Activated T-cell treated with anti-CD3 and anti-CD28 coated beads for 1 hour (primary cell): Measurements from ENCODE around the gene FER.
"Not testable (repeated sequence)": the region's sequence is repeated elsewhere in the genome, so short reads cannot be mapped to it uniquely, and the experiment has no call there.

Source experiments
- DNase-seq: peaks from one replicate; pipeline ENCODE4 v3.0.0-alpha.2; 2020; ENCODE audit warnings: low read depth

FER gene

GRCh38 chr5:108881133-108881532 lies 133.4 kb downstream of the FER start:
- no peak for DNase-seq

GRCh38 chr5:108884736-108885135 lies 137.0 kb downstream of the FER start:
- DNase-seq = no peak

- DNase-seq = no peak
Measured at GRCh38 chr5:108898257-108898656, 150.6 kb downstream of the FER start.

DNA sequence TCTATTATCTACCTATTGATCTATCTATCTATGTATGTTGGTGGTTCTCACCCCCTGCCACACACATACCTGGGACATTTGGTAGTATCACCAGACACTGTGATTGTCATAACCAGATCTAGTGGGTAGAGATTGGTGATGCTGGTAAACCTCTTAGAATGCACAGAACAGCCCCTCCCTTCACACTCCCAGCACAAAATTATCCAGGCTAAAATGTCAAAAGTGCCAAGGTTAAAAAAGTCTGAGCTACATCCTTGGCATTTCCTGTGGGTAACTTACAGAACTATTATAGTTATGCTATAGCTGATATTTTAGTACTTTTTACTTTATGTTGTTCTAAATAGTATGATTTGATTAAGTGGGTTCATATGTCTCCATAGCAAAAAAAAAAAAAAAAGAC lies 151.0 kb downstream of the FER start:
- no peak for DNase-seq

GRCh38 chr5:108899244-108899643 lies 151.5 kb downstream of the FER start:
- DNase-seq = not testable (repeated sequence)

- DNase-seq = no peak
Measured at GRCh38 chr5:108900668-108901067, 153.0 kb downstream of the FER start.

DNA sequence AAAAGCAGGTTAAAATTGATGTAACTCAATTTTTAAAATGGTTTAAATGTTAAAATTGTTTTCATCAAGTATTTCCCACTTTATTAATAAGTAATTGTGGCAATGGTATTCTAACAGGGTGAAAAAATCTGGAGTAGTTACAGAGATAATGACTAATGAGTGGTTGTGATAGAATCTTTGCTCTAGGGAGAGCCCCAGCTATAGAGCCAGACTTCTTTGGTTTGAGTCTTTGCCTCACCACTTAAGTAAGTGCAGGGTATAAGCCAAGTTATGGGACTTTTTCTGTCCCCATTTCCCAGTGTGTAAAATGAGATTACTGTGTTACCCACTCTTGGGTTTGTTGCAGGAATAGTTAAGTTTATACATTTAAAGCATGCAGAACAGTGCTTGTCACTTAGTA lies 158.1 kb downstream of the FER start:
- no peak for DNase-seq

DNA sequence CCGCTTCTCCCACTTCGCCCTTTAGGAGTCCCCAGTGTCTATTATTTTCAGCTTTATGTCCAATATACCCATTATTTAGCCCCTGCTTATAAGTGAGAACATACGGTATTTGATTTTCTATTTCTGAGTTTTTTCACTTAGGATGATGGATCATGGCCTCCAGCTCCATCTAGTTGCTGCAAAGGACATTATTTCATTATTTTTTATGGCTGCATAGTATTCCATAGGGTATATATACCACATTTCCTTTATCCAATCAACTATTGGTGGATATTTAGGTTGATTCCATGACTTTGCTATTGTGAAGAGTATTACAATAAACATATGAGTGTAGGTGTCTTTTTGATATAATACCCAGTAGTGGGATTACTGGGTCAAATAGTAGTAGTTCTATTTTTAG lies 162.9 kb downstream of the FER start:
- no peak for DNase-seq

GRCh38 chr5:108911055-108911454 lies 163.4 kb downstream of the FER start:
- DNase-seq = no peak

DNA sequence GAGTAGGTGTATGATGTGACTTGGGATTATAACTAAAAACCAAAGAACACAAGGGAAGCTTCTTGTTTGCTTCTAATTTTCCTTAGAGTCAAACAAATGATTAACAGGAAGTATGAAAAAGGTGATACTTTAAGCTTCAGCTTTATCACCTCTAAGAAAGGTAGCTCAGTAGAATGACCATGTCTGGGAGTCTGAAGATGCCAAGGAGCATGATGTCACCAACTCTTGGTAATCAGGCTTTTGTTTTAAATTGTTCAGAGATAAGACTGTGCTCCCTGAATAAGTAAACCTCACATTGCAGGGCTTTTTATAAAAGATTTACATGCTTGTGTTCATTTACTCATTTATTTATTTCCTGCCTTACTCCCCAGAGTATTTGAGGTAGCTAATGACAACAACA lies 169.9 kb downstream of the FER start:
- DNase-seq = no peak

DNA sequence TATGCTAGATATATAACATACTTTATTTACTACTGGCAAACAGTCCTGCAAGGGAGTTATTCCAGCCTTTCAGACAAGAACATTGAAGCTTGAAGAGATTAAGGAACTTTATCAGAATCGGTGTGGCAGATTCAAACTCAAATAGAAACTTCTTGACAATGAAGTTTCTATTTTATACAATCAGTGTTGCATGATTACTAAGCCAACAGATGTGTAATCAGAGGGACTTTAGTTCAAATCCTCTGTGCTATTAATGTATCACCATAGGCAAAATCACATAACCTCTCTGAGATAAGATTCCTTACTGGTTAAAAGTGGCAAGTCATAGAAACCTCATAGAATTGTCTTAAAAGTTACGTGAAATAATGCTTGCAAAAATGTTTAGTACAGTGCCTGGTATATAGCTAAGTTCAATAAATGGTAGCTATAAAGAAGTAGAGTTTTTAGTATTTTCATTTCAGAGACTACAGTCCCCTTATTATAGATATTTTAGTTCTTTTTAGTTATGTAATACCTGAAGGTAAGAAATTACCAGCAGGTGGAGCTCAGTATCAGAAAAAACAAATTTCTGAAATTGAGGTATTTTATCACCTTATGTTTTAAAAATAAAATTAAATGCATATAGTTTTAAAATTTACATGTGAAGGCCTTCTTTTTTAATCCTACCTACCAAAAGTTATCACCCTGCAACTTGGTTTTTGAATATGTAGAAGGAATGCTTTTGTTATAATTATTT lies 172.1 kb downstream of the FER start:
- DNase-seq = no peak

- no peak for DNase-seq
Measured at GRCh38 chr5:108924457-108924961, 176.8 kb downstream of the FER start.

DNA sequence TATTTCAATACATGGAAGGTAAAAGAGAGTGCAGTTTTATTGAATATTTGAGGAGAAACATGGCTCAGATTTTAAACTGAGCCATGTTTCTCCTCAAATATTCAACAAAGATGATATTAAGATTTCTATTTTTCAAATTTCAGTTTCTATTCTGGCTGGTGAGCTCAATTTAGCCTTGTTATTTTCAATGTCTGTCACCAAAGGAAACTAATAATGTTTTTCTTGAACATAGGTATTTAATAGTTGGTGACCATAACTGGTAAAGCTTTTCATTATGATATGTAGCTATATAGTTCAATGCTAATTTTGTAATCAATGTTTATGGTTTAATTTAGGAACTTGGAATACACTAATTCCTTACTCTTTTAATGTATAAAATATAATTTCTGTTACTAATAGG lies 177.4 kb downstream of the FER start:
- no peak for DNase-seq

- DNase-seq = no peak
Measured at GRCh38 chr5:108930107-108930506, 182.4 kb downstream of the FER start.

DNA sequence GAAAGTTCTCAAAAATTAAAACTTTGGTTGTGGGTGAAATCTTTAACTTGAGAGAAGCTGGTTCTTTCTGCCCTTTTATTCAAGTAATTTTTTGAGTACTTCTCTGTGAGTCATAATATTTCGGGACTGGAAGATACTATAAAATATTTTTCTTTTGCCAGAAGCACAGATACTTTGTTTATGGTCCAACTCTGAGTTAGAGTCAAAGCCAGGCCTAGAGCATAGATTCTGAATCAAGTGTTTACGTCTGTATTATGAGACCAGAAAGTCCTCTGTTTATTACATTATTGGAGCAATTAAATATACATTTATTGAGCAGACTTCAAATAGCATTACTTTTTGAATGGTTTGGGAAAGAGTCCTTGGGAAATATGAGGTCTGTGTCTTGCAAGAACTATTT lies 187.9 kb downstream of the FER start:
- DNase-seq = no peak

GRCh38 chr5:108937221-108937620 lies 189.5 kb downstream of the FER start:
- DNase-seq = no peak

- no peak for DNase-seq
Measured at GRCh38 chr5:108940506-108940905, 192.8 kb downstream of the FER start.

- no peak for DNase-seq
Measured at GRCh38 chr5:108941746-108942145, 194.0 kb downstream of the FER start.

- no peak for DNase-seq
Measured at GRCh38 chr5:108942701-108943100, 195.0 kb downstream of the FER start.

DNA sequence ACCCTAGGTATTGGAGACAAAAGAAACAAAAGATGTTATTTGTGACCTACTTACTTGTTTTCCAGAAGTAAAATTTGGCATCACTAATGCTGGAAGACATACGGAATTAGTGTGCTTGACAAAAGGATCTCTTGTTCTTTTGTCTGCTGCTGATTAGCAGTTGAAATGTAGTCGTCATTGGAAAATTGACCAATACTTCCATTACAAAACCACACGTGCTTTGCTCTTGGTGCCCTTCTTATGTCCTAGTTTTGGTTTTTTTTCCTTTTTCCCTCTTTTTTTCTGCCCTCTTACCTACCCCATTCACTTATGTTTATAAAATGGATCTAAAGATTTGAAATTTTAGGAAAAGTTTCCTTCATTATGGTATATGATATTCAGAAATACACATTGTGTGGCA lies 197.4 kb downstream of the FER start:
- DNase-seq = no peak

GRCh38 chr5:108946008-108946407 lies 198.3 kb downstream of the FER start:
- no peak for DNase-seq

DNA sequence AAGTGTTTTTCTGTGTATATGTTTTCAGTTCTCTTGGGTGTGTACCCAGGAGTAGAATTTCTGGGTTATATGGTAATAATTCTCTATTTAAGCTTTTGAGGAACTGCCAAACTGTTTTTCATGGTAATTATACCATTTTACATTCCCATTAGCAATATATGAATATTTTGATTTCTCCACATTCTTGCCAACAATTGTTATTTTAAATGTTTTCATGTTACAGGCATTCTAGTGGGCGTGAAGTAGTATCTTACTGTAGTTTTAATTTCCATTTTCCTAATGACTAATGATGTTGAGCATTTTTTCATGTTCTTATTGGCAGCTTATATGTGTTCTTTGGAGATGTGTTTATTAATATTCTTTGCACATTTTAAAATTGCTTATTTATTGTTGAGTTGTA lies 199.5 kb downstream of the FER start:
- no peak for DNase-seq

DNA sequence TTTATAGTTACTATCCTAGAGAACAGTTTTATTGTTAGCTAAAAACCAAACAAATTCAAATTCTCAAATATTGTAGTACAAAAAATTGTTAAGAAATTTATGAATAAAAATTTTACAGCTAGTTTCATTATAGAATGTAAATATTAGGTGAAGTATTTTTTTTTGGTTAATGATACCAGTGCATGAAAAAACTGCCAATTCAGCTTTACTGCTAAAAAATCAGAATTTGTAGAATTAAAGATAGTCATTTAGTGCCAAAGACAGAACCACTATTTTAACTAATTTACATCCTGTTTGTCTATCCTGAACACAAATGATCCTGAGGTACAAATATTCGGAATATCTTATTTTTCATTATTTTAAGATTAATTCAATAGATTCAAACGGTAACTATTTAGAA lies 202.6 kb downstream of the FER start:
- no peak for DNase-seq

GRCh38 chr5:108953940-108954339 lies 206.2 kb downstream of the FER start:
- DNase-seq = no peak
